Natural killer cell (primary cell): ENCODE data around the gene SLC6A13. TPM values are rescaled to one million over a fixed set of nuclear protein-coding genes. Genes with fewer than 3 reads are reported as not detected.

Experiments used
- ATAC-seq, 3 donors: fragments of 150-1000 bp in 2 of 3; fragments of 200-7000 bp in 1 of 3; cut with Tn5 transposase; 1 replicate in 1 of 3; 2 replicates in 2 of 3; pipeline ENCODE4 v1.10.0; 2021; ENCODE audit warnings: mild to moderate bottlenecking in 2 of 3, moderate library complexity in 2 of 3
- DNase-seq, 2 donors: peaks; one replicate each; pipeline versions ENCODE4 v3.0.0 to v3.0.0-alpha.2; 2013 to 2021; ENCODE audit warnings: mixed read lengths in 1 of 2
- H3K27ac ChIP-seq: one replicate; pipeline ENCODE4 v1.5.1; 2013; ENCODE audit warnings: mild to moderate bottlenecking, low read length
- H3K27me3 ChIP-seq: one replicate; pipeline ENCODE4 v1.6.1; 2013; ENCODE audit warnings: low read length; ENCODE audit not compliant: control insufficient read depth, insufficient read depth
- H3K36me3 ChIP-seq: one replicate; pipeline ENCODE4 v1.6.1; 2013; ENCODE audit warnings: low read length; ENCODE audit not compliant: control insufficient read depth, insufficient read depth
- H3K4me1 ChIP-seq: one replicate; pipeline ENCODE4 v1.6.1; 2013; ENCODE audit warnings: low read length; ENCODE audit not compliant: control insufficient read depth, insufficient read depth
- H3K4me3 ChIP-seq: one replicate; pipeline ENCODE4 v1.5.1; 2013; ENCODE audit warnings: low read length
- H3K9me3 ChIP-seq: one replicate; pipeline ENCODE4 v1.6.1; 2013; ENCODE audit warnings: low read length; ENCODE audit not compliant: control insufficient read depth, insufficient read depth
- H3K27ac Mint-ChIP-seq, 2 donors: one replicate each; pipeline ENCODE4 v1.8.0; 2022; ENCODE audit warnings: mild to moderate bottlenecking in 2 of 2, mixed read lengths in 2 of 2, moderate library complexity in 1 of 2
- H3K27me3 Mint-ChIP-seq, 2 donors: one replicate each; pipeline ENCODE4 v1.8.0; 2022; ENCODE audit warnings: low read depth in 2 of 2, mixed read lengths in 2 of 2
- H3K36me3 Mint-ChIP-seq: one replicate; pipeline ENCODE4 v1.8.0; 2022; ENCODE audit warnings: mixed read lengths
- H3K4me1 Mint-ChIP-seq, 2 donors: one replicate each; pipeline ENCODE4 v1.8.0; 2022; ENCODE audit warnings: mixed read lengths in 2 of 2
- H3K4me3 Mint-ChIP-seq: one replicate; pipeline ENCODE4 v1.8.0; 2022; ENCODE audit warnings: mild to moderate bottlenecking, moderate library complexity, mixed read lengths
- H3K9me3 Mint-ChIP-seq, 2 donors: one replicate each; pipeline ENCODE4 v1.8.0; 2022; ENCODE audit warnings: mixed read lengths in 2 of 2
- WGBS: methylation state at CpG from one replicate; pipeline ENCODE4 v1.1.7; 2013; ENCODE audit warnings: missing lambda C conversion rate; ENCODE audit not compliant: insufficient coverage; 5-methylcytosine and 5-hydroxymethylcytosine counted together
- intact Hi-C: fragments of 100-400 bp; cut with micrococcal nuclease; formaldehyde crosslinking; loops from one replicate; pipeline ENCODE4 v1.14.2; 2022
- total RNA-seq, 4 donors: library from RNA; stranded (reverse); fragments of 120-200 nt in 1 of 4; gene quantifications; one replicate each; pipeline versions ENCODE4 v1.2.3 to v1.2.4, GENCODE V29; 2013 to 2022
- TF ChIP-seq, protein P1 (sequence below): fragments of 200-600 bp; IDR thresholded peaks from one replicate; pipeline ENCODE4 v1.8.0; 2022; ENCODE audit warnings: antibody characterized with exemption

SLC6A13 gene
- total RNA-seq, 3 donors from 2014 or later (not counting 1 experiment from before 2014, with no cell fraction given): 0.79 to 2.2 TPM; not detected in 1

DNA sequence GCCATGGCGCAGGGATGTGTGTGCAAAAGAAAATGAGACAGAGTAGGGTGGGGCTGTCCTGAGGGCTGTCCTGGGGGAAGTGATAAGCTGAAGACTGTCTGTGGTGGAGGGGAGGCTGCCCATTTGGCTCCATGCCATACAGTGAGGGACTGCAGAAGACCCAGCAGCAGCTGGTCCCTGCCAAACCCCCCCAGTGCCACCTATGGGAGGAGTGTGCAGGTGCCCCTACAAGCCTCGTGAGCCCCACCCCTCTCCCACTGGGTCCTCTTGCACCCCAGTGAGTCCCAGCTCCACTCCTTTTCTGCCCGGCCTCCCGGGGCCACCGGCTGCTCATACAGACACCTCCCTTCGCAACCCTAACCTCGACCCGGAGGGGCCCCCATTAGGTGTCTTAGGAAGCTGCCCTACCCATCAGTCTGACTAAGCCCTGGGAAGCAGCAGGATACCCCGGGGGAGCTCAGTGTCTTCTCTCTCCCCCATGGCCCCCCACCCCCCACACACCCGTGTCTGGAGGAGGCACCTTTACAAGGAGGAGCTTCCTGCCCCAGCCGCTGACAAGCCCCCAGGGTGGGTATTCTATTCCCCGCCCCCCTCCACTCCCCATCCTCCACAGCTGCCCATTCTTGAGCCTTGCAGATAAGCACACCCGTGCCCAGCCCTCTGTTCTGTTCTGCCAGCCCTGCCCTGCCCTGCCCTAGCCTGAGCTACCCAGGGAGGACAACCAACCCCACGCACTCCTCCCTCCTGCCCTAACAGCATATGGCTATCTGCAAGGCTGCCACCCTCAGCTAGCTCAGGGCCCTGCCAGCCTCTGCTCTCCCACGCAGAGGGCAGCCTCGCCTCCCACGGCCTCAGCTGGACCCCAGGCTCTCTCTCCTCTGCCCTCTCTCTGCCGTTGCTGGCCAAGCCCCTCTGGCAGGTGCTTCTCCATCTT lies 90.6 kb downstream of the SLC6A13 start:
- H3K4me1 Mint-ChIP-seq: peaks cover 11 to 26% of the 10 kb centered on the region in 2 donors
- intact Hi-C loops: no loop called here
- DNase-seq (no peak), ATAC-seq (no peak)
- Histone ChIP-seq H3K36me3 (no peaks in the 10 kb centered on the region), H3K4me3 (no peak overlapping the region), H3K27me3 (no peaks in the 10 kb centered on the region), H3K9me3 (no peaks in the 10 kb centered on the region), H3K4me1 (peaks cover 13% of the 10 kb centered on the region), H3K27ac (no peak overlapping the region)
- TF ChIP-seq, protein P1, sequence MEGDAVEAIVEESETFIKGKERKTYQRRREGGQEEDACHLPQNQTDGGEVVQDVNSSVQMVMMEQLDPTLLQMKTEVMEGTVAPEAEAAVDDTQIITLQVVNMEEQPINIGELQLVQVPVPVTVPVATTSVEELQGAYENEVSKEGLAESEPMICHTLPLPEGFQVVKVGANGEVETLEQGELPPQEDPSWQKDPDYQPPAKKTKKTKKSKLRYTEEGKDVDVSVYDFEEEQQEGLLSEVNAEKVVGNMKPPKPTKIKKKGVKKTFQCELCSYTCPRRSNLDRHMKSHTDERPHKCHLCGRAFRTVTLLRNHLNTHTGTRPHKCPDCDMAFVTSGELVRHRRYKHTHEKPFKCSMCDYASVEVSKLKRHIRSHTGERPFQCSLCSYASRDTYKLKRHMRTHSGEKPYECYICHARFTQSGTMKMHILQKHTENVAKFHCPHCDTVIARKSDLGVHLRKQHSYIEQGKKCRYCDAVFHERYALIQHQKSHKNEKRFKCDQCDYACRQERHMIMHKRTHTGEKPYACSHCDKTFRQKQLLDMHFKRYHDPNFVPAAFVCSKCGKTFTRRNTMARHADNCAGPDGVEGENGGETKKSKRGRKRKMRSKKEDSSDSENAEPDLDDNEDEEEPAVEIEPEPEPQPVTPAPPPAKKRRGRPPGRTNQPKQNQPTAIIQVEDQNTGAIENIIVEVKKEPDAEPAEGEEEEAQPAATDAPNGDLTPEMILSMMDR: no peak
- no peak overlapping the region for H3K27ac Mint-ChIP-seq
- H3K36me3 Mint-ChIP-seq: no peaks in the 10 kb centered on the region
- WGBS: 54% methylated on average over 17 of the region's 18 CpGs
- H3K27me3 Mint-ChIP-seq: peaks cover 3 to 11% of the 10 kb centered on the region in 2 donors
- no peak overlapping the region for H3K4me3 Mint-ChIP-seq
- H3K9me3 Mint-ChIP-seq: no peaks in the 10 kb centered on the region

DNA sequence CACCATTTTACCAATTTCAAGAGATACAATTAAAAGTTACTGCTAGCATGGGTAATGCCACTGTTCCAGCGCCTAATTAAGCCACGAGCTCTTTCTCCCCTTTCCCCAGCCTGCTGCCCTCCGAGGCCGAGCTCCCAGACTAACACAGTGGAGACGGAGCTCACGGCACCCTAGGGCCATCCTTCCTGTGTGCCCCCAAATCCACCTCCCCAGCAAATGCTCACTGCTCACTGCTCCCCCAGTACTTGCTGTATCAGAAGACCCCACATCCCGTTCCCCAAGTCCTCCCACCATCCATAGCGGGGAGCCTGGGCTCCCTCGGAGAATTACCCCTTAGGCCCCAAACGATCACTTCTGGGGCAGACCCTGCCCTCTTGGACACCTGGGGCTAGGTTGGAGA lies 91.4 kb downstream of the SLC6A13 start:
- WGBS: 90% methylated on average over 10 of the region's 10 CpGs
- no peaks in the 10 kb centered on the region for H3K9me3 ChIP-seq
- ATAC-seq (no peak), DNase-seq (no peak)
- peaks cover 3 to 11% of the 10 kb centered on the region in 2 donors for H3K27me3 Mint-ChIP-seq
- no peaks in the 10 kb centered on the region for H3K27me3 ChIP-seq
- no peak overlapping the region for H3K4me3 Mint-ChIP-seq
- peaks cover 11% of the 10 kb centered on the region for H3K4me1 ChIP-seq
- no peak overlapping the region for H3K27ac ChIP-seq
- TF ChIP-seq, protein P1: no peak
- H3K4me1 Mint-ChIP-seq: peaks cover 16 to 19% of the 10 kb centered on the region in 2 donors
- intact Hi-C loops: no loop called here
- no peak overlapping the region for H3K4me3 ChIP-seq
- H3K9me3 Mint-ChIP-seq: no peaks in the 10 kb centered on the region
- H3K27ac Mint-ChIP-seq: no peak overlapping the region
- H3K36me3 Mint-ChIP-seq: no peaks in the 10 kb centered on the region
- H3K36me3 ChIP-seq: no peaks in the 10 kb centered on the region

Other genes starting within 250 kb of the SLC6A13 start
- gene IQSEC3, start 196.1 kb downstream of the SLC6A13 start, total RNA-seq: 1 to 10 TPM; 4.4 to 7.1 (median 5.3) TPM
- gene SLC6A12, start 48.7 kb downstream of the SLC6A13 start, total RNA-seq: under 1 TPM in 2 of 3 donors, not detected in 1; 0.54 to 0.70 TPM
- gene KDM5A, start 126.5 kb upstream of the SLC6A13 start, total RNA-seq: 100 to 1,000 TPM; 175 to 194 (median 184) TPM
- 10 to 100 TPM; 10.9 to 18.5 (median 15.1) TPM for gene CCDC77, start 138.8 kb upstream of the SLC6A13 start, total RNA-seq
- gene B4GALNT3, start 197.1 kb upstream of the SLC6A13 start, total RNA-seq: 1 to 10 TPM in 1 of 3 donors, under 1 TPM in 1, not detected in 1; 0.93 to 4.2 TPM